GM19023 (cell line): ENCODE data around the gene C6.

Experiments used
- ATAC-seq: cut with Tn5 transposase; IDR thresholded peaks from one replicate; pipeline ENCODE4 v1.9.1; 2021; ENCODE audit warnings: mild to moderate bottlenecking, moderate library complexity; ENCODE audit not compliant: unreplicated experiment

C6 gene

GRCh38 chr5:41127967-41128690, 85.2 kb downstream of the C6 start:
- ATAC-seq = no peak

- ATAC-seq = no peak
Measured at GRCh38 chr5:41122459-41122858, 90.9 kb downstream of the C6 start.

- no peak for ATAC-seq
Measured at GRCh38 chr5:41120600-41120999, 92.7 kb downstream of the C6 start.

GRCh38 chr5:41118177-41118576, 95.2 kb downstream of the C6 start:
- ATAC-seq = no peak

GRCh38 chr5:41115281-41115680, 98.1 kb downstream of the C6 start:
- ATAC-seq = no peak

- ATAC-seq = no peak
Measured at GRCh38 chr5:41112486-41113455, 100.6 kb downstream of the C6 start.

GRCh38 chr5:41109186-41109585, 104.1 kb downstream of the C6 start:
- ATAC-seq = no peak

GRCh38 chr5:41102341-41102740, 111.0 kb downstream of the C6 start:
- no peak for ATAC-seq

GRCh38 chr5:41097642-41098041, 115.7 kb downstream of the C6 start:
- ATAC-seq = no peak

GRCh38 chr5:41095324-41096101, 117.8 kb downstream of the C6 start:
- no peak for ATAC-seq

- ATAC-seq = no peak
Measured at GRCh38 chr5:41094871-41095270, 118.5 kb downstream of the C6 start.

GRCh38 chr5:41093803-41094202, 119.5 kb downstream of the C6 start:
- ATAC-seq = no peak
